NCI-H1092 (cell line): ENCODE results near the gene PPP3R1.

Source experiments
- DNase-seq: peaks from one replicate; lab custom pipeline; 2025; lab: John Stamatoyannopoulos, UW

The PPP3R1 gene

GRCh38 chr2:68252400-68253218 lies at the start of gene PPP3R1:
PPP3R1 (minus strand) TSS chr2:68252532; CDS start chr2:68252127, 405 bp downstream.
- peak; percentile 86 for DNase-seq

- DNase-seq = no peak
These were observed 43.2 kb upstream of the PPP3R1 start for GRCh38 chr2:68295516-68295915.

GRCh38 chr2:68294913-68295312 lies 42.6 kb upstream of the PPP3R1 start:
- DNase-seq = no peak

GRCh38 chr2:68294187-68294586 lies 41.9 kb upstream of the PPP3R1 start:
- no peak for DNase-seq

GRCh38 chr2:68293755-68294154 lies 41.4 kb upstream of the PPP3R1 start:
- no peak for DNase-seq

GRCh38 chr2:68293024-68293423 lies 40.7 kb upstream of the PPP3R1 start:
- no peak for DNase-seq

GRCh38 chr2:68292108-68292710 lies 39.9 kb upstream of the PPP3R1 start:
- peak; percentile 3 for DNase-seq

GRCh38 chr2:68291314-68291713 lies 39.0 kb upstream of the PPP3R1 start:
- no peak for DNase-seq

GRCh38 chr2:68290901-68291300 lies 38.6 kb upstream of the PPP3R1 start:
- no peak for DNase-seq

GRCh38 chr2:68287580-68288441 lies 35.5 kb upstream of the PPP3R1 start:
- DNase-seq = no peak

GRCh38 chr2:68284896-68285295 lies 32.6 kb upstream of the PPP3R1 start:
- no peak for DNase-seq

- no peak for DNase-seq
These were observed 31.1 kb upstream of the PPP3R1 start for GRCh38 chr2:68283419-68283812.

- no peak for DNase-seq
These were observed 30.6 kb upstream of the PPP3R1 start for GRCh38 chr2:68282811-68283418.

- DNase-seq = no peak
These were observed 28.5 kb upstream of the PPP3R1 start for GRCh38 chr2:68280796-68281195.

- DNase-seq = no peak
These were observed 28.0 kb upstream of the PPP3R1 start for GRCh38 chr2:68280348-68280747.

- peak; percentile 20 for DNase-seq
These were observed 27.4 kb upstream of the PPP3R1 start for GRCh38 chr2:68279691-68280090.

- no peak for DNase-seq
These were observed 25.8 kb upstream of the PPP3R1 start for GRCh38 chr2:68278169-68278568.

- DNase-seq = no peak
These were observed 21.7 kb upstream of the PPP3R1 start for GRCh38 chr2:68274022-68274421.

- DNase-seq = no peak
These were observed 20.1 kb upstream of the PPP3R1 start for GRCh38 chr2:68272246-68272994.

- no peak for DNase-seq
These were observed 14.3 kb upstream of the PPP3R1 start for GRCh38 chr2:68266655-68267054.

- no peak for DNase-seq
These were observed 11.3 kb upstream of the PPP3R1 start for GRCh38 chr2:68263632-68264031.
